A673 (cell line): ENCODE data around the gene RPP25L.

ENCODE experiments used
- CTCF ChIP-seq: fragments of 300-800, 200-600 bp; sonication (generic); conservative IDR thresholded peaks from 2 replicates; pipeline ENCODE4 v1.5.1; 2017; ENCODE audit warnings: low read depth, mild to moderate bottlenecking, antibody characterized with exemption, low read length, moderate library complexity, mixed read lengths
- EZH2 ChIP-seq: fragments of 200-600 bp; sonication (generic); IDR thresholded peaks from 2 replicates; pipeline ENCODE4 v1.6.1; 2017; ENCODE audit warnings: borderline replicate concordance, low read depth, mild to moderate bottlenecking, mixed read lengths, antibody characterized with exemption, low read length; ENCODE audit not compliant: poor library complexity, severe bottlenecking

- TF ChIP-seq CTCF = no peak
- no peak for TF ChIP-seq EZH2
Observed at GRCh38 chr9:34630402-34631154, 18.7 kb upstream of the RPP25L start.
